Suppressor macrophage treated with lipopolysaccharide for 4 hours (primary cell): Measurements from ENCODE around the gene KRTAP9-7.
"Not testable (repeated sequence)": the region's sequence is repeated elsewhere in the genome, so short reads cannot be mapped to it uniquely, and the experiment has no call there.

Experiments
- DNase-seq: peaks from one replicate; pipeline ENCODE4 v3.0.0-alpha.2; 2020

The KRTAP9-7 gene

DNA sequence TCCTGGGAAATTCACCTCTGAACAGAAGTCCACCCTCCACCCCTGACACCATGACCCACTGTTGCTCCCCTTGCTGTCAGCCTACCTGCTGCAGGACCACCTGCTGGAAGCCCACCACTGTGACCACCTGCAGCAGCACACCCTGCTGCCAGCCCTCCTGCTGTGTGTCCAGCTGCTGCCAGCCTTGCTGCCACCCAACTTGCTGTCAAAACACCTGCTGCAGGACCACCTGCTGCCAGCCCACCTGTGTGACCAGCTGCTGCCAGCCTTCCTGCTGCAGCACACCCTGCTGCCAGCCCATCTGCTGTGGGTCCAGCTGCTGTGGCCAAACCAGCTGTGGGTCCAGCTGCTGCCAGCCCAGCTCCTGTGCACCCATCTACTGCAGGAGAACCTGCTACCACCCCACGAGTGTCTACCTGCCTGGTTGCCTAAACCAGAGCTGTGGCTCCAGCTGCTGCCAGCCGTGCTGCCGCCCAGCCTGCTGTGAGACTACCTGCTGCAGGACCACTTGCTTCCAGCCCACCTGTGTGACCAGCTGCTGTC, at the start of gene KRTAP9-7:
KRTAP9-7 (plus strand) TSS at position 51 of the 543 bp plus-strand sequence; CDS start at position 51, 0 bp downstream.
- not testable (repeated sequence) for DNase-seq

DNA sequence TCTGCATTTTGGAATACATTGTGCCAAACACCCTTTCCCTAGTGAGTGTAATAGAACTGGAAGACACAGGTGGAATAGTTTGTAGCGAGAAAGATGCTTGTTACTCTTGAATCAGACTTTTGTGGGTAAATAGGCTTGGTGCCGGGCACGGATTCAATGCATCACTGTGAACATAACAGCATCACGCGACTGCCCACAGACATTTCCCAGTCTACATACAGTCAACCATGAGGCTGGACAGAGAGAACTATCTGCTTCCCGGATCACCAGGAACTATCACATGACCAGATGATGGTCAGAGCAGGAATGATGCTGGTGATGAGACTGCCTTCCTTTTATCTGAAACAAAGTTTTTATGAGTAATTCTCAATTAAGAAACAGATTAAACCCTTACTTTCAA, 49.4 kb upstream of the KRTAP9-7 start:
- DNase-seq: no peak

- not testable (repeated sequence) for DNase-seq
Measured at GRCh38 chr17:41226598-41227095, 48.9 kb upstream of the KRTAP9-7 start, which contains the start of gene KRTAP9-2. KRTAP9-2 (plus strand) TSS chr17:41226648; CDS start chr17:41226655, 7 bp downstream.

- no peak for DNase-seq
Measured at GRCh38 chr17:41230094-41230493, 45.4 kb upstream of the KRTAP9-7 start.

GRCh38 chr17:41231731-41232130, 43.8 kb upstream of the KRTAP9-7 start:
- DNase-seq: no peak

- DNase-seq: not testable (repeated sequence)
Measured at GRCh38 chr17:41232399-41233105, 42.9 kb upstream of the KRTAP9-7 start, which contains the start of gene KRTAP9-3. KRTAP9-3 (plus strand) TSS chr17:41232449; CDS start chr17:41232502, 53 bp downstream.

- DNase-seq: not testable (repeated sequence)
Measured at GRCh38 chr17:41237116-41237515, 38.4 kb upstream of the KRTAP9-7 start.

DNA sequence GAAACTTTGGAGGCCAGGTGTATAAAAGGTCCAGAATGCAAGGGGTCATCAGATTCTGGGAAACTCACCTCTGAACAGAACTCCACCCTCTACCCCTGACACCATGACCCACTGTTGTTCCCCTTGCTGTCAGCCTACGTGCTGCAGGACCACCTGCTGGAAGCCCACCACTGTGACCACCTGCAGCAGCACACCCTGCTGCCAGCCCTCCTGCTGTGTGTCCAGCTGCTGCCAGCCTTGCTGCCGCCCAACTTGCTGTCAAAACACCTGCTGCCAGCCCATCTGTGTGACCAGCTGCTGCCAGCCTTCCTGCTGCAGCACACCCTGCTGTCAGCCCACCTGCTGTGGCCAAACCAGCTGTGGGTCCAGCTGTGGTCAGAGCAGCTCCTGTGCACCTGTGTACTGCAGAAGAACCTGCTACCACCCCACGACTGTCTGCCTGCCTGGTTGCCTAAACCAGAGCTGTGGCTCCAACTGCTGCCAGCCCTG, 37.5 kb upstream of the KRTAP9-7 start, which contains the start of gene KRTAP9-8:
KRTAP9-8 (plus strand) TSS at position 51 of the 489 bp plus-strand sequence; CDS start at position 104, 53 bp downstream.
- DNase-seq: not testable (repeated sequence)

GRCh38 chr17:41246995-41247787, 28.3 kb upstream of the KRTAP9-7 start:
- not testable (repeated sequence) for DNase-seq

GRCh38 chr17:41249637-41250240, 25.8 kb upstream of the KRTAP9-7 start, which contains the start of gene KRTAP9-4:
KRTAP9-4 (plus strand) TSS chr17:41249687; CDS start chr17:41249721, 34 bp downstream.
- DNase-seq: not testable (repeated sequence)

GRCh38 chr17:41251261-41251660, 24.2 kb upstream of the KRTAP9-7 start:
- no peak for DNase-seq

- DNase-seq: no peak
Measured at GRCh38 chr17:41254861-41255260, 20.6 kb upstream of the KRTAP9-7 start.

DNA sequence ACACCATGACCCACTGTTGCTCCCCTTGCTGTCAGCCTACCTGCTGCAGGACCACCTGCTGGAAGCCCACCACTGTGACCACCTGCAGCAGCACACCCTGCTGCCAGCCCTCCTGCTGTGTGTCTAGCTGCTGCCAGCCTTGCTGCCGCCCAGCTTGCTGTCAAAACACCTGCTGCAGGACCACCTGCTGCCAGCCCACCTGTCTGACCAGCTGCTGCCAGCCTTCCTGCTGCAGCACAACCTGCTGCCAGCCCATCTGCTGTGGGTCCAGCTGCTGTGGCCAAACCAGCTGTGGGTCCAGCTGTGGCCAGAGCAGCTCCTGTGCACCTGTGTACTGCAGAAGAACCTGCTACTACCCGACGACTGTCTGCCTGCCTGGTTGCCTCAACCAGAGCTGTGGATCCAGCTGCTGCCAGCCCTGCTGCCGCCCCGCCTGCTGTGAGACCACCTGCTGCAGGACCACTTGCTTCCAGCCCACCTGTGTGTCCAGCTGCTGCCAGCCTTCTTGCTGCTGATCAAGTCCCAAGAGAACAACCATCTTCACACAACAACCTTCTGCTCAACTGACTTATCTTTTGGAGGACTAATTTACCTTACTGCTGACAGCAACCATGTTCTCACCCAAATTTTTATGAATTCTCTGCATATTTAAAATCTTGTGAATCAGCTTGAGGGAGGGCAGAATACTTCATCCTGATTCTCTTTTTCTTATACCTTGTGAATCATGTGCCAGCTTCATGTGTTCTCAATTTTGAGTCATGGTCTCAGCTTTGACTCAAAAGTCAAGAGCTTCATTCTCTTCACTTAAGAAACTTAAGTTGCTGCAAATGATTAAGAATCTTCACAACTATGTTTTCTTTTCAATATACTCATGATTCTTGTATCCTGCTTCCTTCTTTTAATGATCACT, 19.9 kb upstream of the KRTAP9-7 start, which contains the start of gene KRTAP9-9:
KRTAP9-9 (plus strand) TSS at position 4 of the 910 bp plus-strand sequence.
- not testable (repeated sequence) for DNase-seq

GRCh38 chr17:41256291-41256685, 19.2 kb upstream of the KRTAP9-7 start:
- no peak for DNase-seq

DNA sequence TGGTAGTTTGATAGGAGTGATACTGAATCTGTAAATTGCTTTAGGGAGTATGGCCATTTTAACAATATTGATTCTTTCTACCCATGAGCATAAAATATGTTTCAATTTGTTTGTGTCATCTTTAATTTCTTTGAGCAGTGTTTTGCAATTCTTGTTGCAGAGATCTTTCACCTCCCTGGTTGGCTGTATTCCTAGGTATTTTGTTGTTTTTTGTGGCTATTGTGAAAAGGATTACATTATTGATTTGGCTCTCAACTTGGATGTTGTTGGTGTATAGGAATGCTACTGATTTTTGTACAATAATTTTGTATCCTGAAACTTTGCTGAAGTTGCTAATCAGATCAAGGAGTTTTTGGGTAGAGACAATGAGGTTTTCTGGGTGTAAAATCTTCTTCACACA, 17.1 kb upstream of the KRTAP9-7 start:
- no peak for DNase-seq

DNA sequence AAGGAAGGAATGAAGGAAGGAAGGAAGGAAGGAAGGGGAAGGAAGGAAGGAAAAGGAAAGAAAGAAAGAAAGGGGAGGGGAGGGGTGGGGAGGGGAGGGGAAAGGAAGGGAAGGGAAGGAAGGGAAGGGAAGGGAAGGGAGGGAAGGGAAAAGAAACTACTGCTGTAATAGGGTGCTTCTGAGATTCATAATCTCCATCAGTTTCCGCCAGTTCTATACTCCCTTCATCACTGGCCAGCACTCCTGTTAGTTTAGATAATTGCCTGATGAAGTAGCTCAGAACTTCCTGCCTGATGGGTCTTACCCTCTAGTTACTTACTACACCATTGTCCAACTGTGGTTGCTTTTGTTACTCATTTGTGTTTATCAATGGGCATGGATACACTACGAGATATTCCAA, 12.3 kb upstream of the KRTAP9-7 start:
- DNase-seq: no peak

DNA sequence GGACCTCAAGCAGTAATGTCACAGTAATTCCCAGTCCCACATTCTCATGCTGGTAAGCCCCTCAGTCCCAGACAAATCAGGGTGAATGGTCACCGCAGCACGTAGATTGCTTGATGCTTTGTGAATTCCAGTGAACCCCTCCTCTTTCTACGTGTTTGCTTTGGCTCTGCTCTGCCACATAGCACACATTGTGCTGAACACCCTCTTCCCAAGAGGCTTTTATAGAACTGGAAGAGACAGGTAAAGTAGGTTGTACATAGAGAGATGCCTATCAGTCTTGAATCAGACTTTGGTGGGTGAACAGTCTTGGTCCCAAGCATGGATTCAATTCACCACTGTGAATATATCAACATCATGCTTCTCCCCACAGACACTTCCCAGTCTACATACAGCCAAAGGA, 10.9 kb upstream of the KRTAP9-7 start:
- no peak for DNase-seq

DNA sequence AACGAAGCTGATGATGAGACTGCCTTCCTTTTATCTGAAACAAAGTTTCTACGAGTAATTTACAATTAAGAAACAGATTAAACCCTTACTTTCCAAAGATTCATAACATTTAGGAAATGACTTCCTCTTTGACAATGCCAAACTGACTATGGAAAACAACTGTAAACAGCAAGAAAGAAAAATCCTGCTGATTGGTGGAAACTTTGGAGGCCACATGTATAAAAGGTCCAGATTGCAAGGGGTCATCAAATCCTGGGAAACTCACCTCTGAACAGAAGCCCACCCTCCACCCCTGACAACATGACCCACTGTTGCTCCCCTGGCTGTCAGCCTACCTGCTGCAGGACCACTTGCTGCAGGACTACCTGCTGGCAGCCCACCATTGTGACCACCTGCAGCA, 10.4 kb upstream of the KRTAP9-7 start, which contains the start of gene KRTAP9-6:
KRTAP9-6 (plus strand) TSS at position 301 of the 400 bp plus-strand sequence; CDS start at position 301, 0 bp downstream.
- peak; percentile 8 for DNase-seq

DNA sequence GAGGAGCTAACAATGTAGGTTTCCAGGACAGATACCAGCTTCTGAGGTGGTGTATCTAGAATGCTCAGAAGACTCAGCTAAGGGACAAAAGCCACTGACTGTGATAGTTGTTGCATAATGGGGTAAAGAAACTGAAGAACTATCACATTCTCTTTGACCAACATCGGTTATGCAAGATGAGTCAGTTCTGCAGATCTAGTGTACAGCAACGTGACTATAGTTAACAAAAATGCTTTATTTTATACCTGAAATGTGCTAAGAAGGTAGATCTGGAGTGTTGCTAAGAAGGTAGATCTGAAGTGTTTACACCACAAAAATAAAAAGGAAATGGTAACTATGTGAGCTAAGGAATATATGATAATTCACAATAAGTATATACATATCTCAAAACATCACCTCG, 7.8 kb upstream of the KRTAP9-7 start:
- DNase-seq: no peak

- DNase-seq: not testable (repeated sequence)
Measured at GRCh38 chr17:41271323-41271722, 4.2 kb upstream of the KRTAP9-7 start.

DNA sequence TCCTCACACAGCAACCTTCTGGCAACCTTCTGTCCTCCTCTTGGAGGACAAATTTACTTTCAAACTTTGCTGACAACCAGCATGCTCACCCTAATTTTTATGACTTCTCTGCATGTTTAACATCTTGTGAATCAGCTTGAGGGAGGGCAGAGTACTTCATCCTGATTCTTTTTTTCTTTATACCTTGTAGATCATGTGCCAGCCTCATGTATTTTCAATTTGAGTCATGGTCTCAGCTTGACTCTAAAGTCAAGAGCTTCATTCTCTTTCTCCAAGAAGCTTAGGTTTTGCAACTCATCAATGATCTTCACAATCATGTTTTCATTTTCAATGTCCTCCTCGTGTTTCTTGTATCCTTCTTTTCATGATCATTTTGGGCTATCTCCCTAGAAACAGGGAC, 3.6 kb upstream of the KRTAP9-7 start:
- no peak for DNase-seq
